Stimulated activated CD8-positive, alpha-beta memory T cell treated with anti-CD3 and anti-CD28 coated beads, Interleukin-15, amount 100 ng/mL, for 4 hours (primary cell): Measurements from ENCODE around the gene ZFAND2A.

ENCODE experiments used
- DNase-seq, 2 donors: peaks; one replicate each; pipeline ENCODE4 v3.0.0-alpha.2; 2020; ENCODE audit warnings: low read depth in 2 of 2

The ZFAND2A gene

GRCh38 chr7:1106793-1107421 is 53.1 kb downstream of the ZFAND2A start:
- no peak for DNase-seq

GRCh38 chr7:1106063-1106792 is 53.8 kb downstream of the ZFAND2A start:
- no peak for DNase-seq

- DNase-seq: no peak
Measured at GRCh38 chr7:1105189-1105588, 54.8 kb downstream of the ZFAND2A start.

GRCh38 chr7:1104516-1105179 is 55.3 kb downstream of the ZFAND2A start:
- no peak for DNase-seq

- DNase-seq: no peak
Measured at GRCh38 chr7:1103789-1104515, 56.0 kb downstream of the ZFAND2A start.

- no peak for DNase-seq
Measured at GRCh38 chr7:1103009-1103788, 56.8 kb downstream of the ZFAND2A start.
